GM18517 (cell line): ENCODE results near the gene GOLGA6L24.
"Not testable (repeated sequence)": the region's sequence is repeated elsewhere in the genome, so short reads cannot be mapped to it uniquely, and the experiment has no call there.

Experiments used
- ATAC-seq: cut with Tn5 transposase; IDR thresholded peaks from one replicate; pipeline ENCODE4 v1.9.1; 2021; ENCODE audit warnings: mild to moderate bottlenecking, moderate library complexity; ENCODE audit not compliant: unreplicated experiment

GOLGA6L24 gene

DNA sequence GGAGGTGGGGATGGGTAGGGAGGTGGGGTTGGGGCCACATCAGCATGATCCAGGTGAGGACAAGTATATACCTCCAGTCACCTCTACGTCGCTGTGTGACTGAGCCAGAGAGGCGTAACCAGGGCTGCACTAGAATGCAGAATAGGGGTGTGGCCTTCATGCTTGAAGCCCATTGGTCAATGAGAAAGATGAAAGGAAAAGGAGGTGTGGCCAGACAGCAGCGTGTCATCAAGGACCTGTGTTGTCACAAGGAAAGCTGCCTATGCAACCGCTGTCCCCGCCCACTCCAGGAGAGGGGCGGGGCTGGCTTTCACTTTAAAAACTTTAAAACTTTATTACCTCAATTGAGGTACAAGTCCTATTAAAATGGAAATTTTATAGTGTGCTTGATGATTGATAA is at the start of gene GOLGA6L24:
Gene GOLGA6L24 (minus strand): TSS at position 101 of the 400 bp plus-strand sequence. CDS start 61 bp downstream, at position 40.
- ATAC-seq, result not testable (repeated sequence)

DNA sequence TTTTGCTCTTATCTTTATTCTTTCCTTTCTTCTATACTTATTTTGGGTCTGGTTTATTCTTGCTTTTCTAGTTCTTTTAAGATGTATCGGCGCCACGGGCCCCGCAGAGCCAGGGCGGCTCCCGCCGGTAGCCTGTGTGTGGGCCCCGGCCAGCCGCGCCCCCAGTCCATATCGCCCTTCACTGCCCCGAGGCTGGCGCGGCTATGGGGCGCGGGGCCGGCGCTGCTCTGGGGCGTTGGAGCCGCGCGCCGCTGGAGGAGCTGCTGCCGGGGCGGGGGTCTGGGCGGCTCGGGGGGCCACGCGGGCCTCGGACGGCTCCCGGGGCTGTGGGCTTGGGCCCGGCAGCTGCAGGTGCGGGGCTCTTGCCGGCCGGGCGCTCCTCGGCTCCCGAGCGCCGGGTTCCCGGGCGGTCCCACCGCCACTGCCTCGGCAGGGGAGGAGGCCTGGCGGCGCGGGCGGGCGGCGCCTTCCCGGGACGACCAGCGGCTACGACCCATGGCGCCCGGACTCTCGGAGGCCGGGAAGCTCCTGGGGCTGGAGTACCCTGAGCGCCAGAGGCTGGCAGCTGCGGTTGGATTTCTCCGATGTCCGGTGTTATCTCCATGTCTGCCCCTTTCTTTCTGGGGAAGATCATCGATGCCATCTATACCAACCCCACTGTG is 45.0 kb upstream of the GOLGA6L24 start:
- not testable (repeated sequence) for ATAC-seq

- ATAC-seq, result not testable (repeated sequence)
Observed at GRCh38 chr15:28396022-28396421, 38.1 kb upstream of the GOLGA6L24 start.

DNA sequence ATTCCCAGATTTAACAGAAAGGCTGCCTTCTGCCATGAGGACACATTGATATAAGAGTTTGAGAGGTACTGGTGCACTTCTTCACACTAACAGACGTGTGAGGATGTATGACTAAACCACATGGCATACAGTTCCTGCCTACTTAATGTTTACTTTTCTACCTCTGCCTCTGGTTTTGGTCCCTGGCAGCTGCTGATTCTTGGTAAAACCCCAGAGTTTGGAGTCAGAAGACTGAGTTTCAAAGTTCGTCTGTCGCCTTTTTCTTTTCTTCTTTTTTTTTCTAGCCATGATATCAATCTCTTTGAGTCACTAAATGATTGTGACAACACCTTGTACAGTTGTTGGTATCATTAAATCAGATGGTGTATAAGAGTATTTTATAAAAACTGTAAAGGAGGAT is 22.2 kb upstream of the GOLGA6L24 start:
- not testable (repeated sequence) for ATAC-seq

- ATAC-seq, result not testable (repeated sequence)
Observed at GRCh38 chr15:28378364-28378763, 20.5 kb upstream of the GOLGA6L24 start, which contains the start of gene GOLGA8F. Gene GOLGA8F, plus strand, starts transcription at chr15:28378664. Its CDS starts 98 bp downstream, at chr15:28378762.

GRCh38 chr15:28365502-28365901 is 7.6 kb upstream of the GOLGA6L24 start:
- not testable (repeated sequence) for ATAC-seq

DNA sequence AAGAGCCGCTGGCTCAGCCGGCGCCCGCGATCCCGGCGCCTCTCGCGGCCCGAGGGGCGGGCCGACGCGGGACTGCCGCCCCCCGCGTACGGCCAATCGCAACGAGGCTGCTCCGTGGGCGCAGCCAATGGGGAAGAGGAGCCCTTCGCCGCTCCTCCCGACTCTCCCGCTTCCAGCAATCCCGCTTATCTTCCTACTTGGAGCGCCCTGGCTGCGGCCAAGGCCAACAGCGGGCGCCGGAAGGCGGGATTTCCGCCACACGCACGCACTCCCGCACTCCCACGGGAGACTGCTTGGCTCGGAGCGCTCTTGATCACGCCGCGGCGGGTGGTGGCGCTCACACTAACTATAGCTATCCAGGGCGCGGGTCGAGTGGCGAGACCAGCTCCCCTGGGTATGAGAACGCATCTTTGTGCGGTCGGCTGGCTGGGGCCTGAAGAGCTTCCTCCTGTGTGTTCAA is 35.7 kb downstream of the GOLGA6L24 start, which contains the start of gene HERC2:
Gene HERC2 (minus strand): TSS at position 51 of the 460 bp plus-strand sequence. CDS start 746 bp downstream, outside the sequence.
- ATAC-seq, result not testable (repeated sequence)

DNA sequence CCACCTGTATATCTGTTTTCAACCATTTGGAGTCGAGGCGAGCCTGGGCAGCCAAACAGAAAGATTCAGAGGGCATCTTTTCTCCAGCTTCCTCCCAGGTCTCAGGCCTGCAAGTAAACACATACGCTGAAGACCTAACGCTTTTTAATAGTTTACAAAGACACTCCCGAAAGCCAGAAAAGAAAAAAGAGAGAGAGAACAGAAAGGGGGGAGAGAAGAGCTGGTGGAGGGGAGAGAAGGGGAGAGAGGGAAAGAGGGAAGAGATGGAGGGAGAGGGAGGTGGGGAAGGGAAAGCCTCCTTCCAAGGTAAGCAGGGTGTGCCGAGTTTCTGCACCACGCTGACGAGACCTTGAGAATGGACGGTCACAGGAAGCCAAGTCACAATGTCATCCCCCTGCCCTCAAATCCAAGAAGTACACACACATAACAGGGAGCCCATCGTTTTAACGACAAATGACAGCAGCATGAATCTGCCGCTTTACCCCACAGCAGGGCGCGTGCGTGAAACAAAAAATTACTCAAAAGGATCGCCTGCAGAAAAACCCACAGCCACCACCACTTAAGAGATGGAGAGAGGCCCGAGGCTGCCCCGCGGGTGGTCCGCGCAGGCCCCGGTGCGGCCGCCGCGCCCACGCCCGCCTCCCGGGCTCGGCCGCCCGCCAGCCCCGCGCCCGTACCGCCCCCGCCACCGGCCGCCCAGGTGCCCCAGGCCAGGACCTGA is 36.4 kb downstream of the GOLGA6L24 start:
- not testable (repeated sequence) for ATAC-seq

DNA sequence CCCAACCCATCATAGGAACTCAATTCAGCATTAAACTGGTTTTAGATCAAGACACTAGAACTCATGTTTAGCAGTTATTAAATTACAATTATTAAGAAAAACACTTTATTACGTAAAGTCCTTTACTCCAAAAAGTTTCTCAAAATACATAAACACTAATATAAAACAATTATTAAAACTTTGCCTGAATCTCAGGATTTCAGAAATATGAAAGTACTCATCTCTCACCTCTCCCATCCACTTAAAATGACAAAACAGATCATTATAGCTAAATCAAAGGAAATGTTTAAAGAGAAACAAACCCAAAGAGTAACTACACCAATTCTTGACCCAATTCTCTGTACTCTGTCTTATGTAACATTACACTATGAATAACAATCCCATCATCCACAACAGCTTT is 38.2 kb downstream of the GOLGA6L24 start:
- ATAC-seq, result not testable (repeated sequence)

DNA sequence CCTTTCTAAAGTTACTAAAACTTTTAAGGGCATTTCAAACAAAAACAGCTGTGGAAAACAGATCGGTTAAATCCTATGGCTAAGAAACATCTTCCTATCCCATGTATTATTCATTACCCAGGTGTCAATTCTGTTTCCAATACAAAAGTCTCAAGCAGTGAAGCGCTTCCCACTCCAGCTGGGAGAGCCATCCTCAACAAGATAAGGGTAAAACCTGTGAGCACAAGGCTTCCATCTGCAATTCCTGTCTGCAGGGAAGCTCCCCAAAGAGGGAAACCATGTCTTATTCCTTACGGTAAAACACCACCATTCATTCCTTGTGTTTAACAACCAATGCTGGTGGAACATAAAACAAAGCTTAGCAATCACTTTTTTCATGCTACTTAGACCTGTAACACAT is 39.1 kb downstream of the GOLGA6L24 start:
- not testable (repeated sequence) for ATAC-seq

- ATAC-seq, result not testable (repeated sequence)
Observed at GRCh38 chr15:28318122-28318521, 39.8 kb downstream of the GOLGA6L24 start.

GRCh38 chr15:28316958-28317357 is 40.9 kb downstream of the GOLGA6L24 start:
- not testable (repeated sequence) for ATAC-seq

GRCh38 chr15:28310454-28310853 is 47.4 kb downstream of the GOLGA6L24 start:
- not testable (repeated sequence) for ATAC-seq

DNA sequence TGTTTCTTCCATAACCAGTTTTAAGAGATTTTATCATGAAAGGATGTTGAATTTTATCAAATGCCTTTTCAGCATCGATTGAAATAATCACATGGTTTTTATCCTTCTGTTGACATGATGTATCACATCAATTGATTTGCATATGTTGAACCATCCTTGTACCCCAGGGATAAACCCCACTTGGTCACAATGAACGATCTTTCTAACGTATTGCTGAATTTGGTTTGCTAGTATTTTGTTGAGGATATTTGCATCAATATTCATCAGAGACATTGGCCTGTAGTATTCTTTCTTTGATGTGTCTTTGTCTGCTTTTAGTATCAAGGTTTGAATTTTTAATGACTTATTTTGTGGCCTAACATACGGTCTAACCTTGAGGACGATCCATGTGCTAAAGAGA is 49.2 kb downstream of the GOLGA6L24 start:
- not testable (repeated sequence) for ATAC-seq
